Measurements from ENCODE around the gene ZBTB40. TPM values are rescaled to one million over a fixed set of nuclear protein-coding genes. Genes with fewer than 3 reads are reported as not detected.

The ZBTB40 gene
- total and polyA plus RNA-seq, 2 of the 13 experiments (the other 11 are each of a cell fraction or from before 2014, with no cell fraction given): 8.8 to 16.5 TPM

- TF ChIP-seq GZF1 (CRISPR knock-in tag; IDR thresholded peaks at IDR 0.05) (no peak), ZNF263 (CRISPR knock-in tag; IDR thresholded peaks at IDR 0.05) (no peak), NBN (conservative IDR thresholded peaks at IDR 0.05) (no peak), CBX1 (IDR thresholded peaks at IDR 0.05; ENCODE audit: low read depth) (no peak), ZNF619 (CRISPR knock-in tag; IDR thresholded peaks at IDR 0.05) (no peak), ZNF691 (CRISPR knock-in tag; IDR thresholded peaks at IDR 0.05; ENCODE audit: borderline replicate concordance, low read depth) (no peak), SIN3A (IDR thresholded peaks at IDR 0.05; ENCODE audit: borderline replicate concordance, low read depth, low read length) (no peak), ZNF350 (CRISPR knock-in tag; IDR thresholded peaks at IDR 0.05; ENCODE audit: borderline replicate concordance, low read depth) (no peak), ZSCAN29 (CRISPR knock-in tag; conservative IDR thresholded peaks at IDR 0.05) (no peak), SAP130 (CRISPR knock-in tag; IDR thresholded peaks at IDR 0.05; ENCODE audit: low read depth) (no peak), SPEN (CRISPR knock-in tag; IDR thresholded peaks at IDR 0.05; ENCODE audit: low read depth) (no peak), TMF1 (CRISPR knock-in tag; IDR thresholded peaks at IDR 0.05; ENCODE audit: low read depth) (no peak)
- TF ChIP-seq, protein P1, sequence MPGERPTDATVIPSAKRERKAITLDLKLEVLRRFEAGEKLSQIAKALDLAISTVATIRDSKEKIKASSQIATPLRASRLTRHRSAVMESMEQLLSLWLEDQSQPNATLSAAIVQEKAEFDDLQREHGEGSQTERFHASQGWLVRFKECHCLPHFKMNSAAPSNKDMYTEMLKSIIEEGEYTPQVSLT (CRISPR knock-in tag; IDR thresholded peaks at IDR 0.05; ENCODE audit: borderline replicate concordance, low read depth): no peak
- TF ChIP-seq, protein P2, sequence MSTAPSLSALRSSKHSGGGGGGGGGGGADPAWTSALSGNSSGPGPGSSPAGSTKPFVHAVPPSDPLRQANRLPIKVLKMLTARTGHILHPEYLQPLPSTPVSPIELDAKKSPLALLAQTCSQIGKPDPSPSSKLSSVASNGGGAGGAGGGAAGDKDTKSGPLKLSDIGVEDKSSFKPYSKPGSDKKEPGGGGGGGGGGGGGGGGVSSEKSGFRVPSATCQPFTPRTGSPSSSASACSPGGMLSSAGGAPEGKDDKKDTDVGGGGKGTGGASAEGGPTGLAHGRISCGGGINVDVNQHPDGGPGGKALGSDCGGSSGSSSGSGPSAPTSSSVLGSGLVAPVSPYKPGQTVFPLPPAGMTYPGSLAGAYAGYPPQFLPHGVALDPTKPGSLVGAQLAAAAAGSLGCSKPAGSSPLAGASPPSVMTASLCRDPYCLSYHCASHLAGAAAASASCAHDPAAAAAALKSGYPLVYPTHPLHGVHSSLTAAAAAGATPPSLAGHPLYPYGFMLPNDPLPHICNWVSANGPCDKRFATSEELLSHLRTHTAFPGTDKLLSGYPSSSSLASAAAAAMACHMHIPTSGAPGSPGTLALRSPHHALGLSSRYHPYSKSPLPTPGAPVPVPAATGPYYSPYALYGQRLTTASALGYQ (CRISPR knock-in tag; IDR thresholded peaks at IDR 0.05): no peak
These were observed 79.6 kb downstream of the ZBTB40 start (continued) for GRCh38 chr1:22531251-22531650.

All from HepG2 (cell line).